D721Med (cell line): Measurements from ENCODE around the gene AK1.

Experiments
- DNase-seq: peaks from one replicate; pipeline ENCODE4 v3.0.0; 2011; ENCODE audit warnings: low spot score; ENCODE audit not compliant: insufficient read length
- FAIRE-seq: peaks from 2 replicates; lab custom pipeline; 2011; peaks lifted over from hg19 to GRCh38; lab: Jason Lieb, UNC
- TF ChIP-seq, protein P1 (sequence below): IDR thresholded peaks from 2 replicates; pipeline ENCODE4 v1.5.1; 2012; ENCODE audit warnings: mild to moderate bottlenecking, control low read depth; ENCODE audit not compliant: insufficient read depth; ENCODE audit errors: missing control alignments

The AK1 gene

GRCh38 chr9:127898433-127899127 lies 21.1 kb upstream of the AK1 start:
- TF ChIP-seq, protein P1, sequence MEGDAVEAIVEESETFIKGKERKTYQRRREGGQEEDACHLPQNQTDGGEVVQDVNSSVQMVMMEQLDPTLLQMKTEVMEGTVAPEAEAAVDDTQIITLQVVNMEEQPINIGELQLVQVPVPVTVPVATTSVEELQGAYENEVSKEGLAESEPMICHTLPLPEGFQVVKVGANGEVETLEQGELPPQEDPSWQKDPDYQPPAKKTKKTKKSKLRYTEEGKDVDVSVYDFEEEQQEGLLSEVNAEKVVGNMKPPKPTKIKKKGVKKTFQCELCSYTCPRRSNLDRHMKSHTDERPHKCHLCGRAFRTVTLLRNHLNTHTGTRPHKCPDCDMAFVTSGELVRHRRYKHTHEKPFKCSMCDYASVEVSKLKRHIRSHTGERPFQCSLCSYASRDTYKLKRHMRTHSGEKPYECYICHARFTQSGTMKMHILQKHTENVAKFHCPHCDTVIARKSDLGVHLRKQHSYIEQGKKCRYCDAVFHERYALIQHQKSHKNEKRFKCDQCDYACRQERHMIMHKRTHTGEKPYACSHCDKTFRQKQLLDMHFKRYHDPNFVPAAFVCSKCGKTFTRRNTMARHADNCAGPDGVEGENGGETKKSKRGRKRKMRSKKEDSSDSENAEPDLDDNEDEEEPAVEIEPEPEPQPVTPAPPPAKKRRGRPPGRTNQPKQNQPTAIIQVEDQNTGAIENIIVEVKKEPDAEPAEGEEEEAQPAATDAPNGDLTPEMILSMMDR = no peak
- DNase-seq (no peak), FAIRE-seq (no peak)

DNA sequence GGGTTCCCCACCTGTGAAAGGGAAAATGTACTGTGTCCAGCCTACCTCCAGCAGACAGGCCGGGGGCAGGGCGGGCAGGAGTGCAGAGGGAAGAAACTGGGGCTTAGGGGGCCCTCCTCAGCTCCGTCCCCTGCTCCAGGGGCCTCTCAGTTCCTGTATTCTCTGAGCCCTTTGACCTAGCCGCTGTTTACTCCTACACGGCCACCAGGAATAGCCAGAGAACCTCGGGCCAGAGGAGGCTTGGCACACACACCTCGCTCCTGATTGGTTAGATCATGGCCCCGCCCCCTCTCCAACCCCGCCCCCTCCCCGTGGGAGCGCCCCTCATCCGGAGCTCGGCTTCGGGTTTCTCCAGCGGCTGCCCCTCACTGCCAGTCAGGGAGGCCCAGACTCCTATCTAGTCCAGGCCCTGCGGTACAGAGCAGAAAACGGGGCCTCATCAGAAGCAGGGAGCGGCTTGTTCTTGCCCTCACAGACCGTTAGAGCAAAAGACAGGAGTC lies 19.8 kb upstream of the AK1 start:
- FAIRE-seq (no peak), DNase-seq (no peak)
- TF ChIP-seq, protein P1 = no peak

DNA sequence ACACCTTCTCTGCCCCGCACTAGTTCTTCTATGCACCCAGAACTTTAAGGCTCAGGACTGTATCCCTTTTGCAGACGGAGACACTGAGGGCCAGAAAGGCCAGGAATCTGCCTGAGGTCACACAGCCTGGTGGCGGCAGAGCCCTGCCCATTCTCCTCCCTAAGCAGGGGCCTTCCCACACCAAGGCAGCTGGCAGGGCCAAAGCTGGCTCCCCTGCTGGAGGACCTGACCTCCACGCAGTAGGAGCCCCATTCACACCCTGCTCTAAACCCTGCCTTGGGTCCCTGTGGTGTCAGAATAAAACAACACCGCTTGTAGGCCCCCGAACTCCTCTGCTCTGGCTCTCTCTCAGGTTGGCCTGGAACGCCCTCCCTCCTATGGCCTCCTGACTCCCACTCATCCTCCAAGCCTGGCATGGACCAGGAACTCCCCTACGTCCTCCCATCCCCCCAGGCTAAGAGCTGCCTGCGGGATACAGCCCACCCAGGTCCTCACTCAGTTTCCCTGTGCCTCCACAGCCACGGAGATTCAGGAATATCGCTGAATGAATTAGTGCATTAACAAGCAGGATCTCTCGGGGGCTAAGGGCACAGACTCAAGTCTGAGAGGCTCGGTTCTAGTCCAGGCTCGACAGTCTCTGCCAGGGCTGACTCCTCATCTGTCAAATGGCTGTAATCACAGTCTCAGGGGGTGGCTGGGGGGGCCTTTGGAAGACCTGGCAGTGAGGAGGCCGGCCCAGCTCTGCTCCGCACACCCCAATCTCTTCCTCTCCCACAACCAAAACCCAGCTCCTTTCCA lies 19.1 kb upstream of the AK1 start:
- TF ChIP-seq, protein P1 = no peak
- FAIRE-seq (no peak), DNase-seq (no peak)

DNA sequence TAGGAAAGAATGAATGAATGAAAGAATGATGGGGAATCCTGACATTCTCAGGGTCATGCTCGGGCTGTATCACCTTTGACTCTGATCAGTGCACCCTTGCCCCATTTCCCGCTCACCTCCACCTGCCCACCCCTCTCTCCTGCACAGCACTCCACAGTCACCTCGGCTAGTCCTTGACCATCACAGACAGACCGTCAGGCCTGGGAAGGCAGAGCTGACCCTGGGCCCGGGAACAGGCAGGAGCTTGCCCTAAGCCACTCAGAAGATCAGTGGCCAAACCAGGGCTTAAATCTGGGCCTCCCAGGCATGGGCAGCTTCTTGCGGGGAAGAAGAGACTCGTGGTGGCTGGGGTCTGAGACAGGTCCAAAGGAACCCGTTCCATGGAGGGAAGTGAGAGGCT lies 18.3 kb upstream of the AK1 start:
- no peak for DNase-seq
- FAIRE-seq = no peak
- TF ChIP-seq, protein P1 = no peak

DNA sequence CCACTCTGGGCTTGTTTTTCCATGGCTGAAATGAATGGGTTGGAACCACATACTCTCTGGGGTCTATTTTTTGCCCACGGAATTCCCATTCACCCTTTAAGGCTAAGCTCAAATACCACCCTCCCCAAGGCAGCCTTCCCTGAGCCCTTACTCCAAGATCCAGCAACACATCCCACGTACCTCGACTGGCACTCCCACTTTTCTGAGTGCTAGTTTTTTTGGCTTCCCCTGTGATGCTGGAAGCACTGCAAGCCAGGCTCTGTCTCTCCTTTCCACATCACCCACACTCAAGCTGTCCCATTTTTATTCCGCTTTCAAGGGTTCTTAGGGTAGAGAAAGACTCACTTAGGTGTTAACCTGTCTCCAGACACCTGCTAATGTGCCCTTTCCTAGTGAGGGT lies 15.9 kb upstream of the AK1 start:
- DNase-seq (no peak), FAIRE-seq (no peak)
- TF ChIP-seq, protein P1 = no peak

- TF ChIP-seq, protein P1 = no peak
- FAIRE-seq (no peak), DNase-seq (no peak)
Observed at GRCh38 chr9:127892831-127893230, 15.4 kb upstream of the AK1 start.

GRCh38 chr9:127890053-127890452 lies 12.6 kb upstream of the AK1 start:
- TF ChIP-seq, protein P1 = no peak
- FAIRE-seq = no peak

More at GRCh38 chr9:127890053-127890452, 12.6 kb upstream of the AK1 start:
- no peak for DNase-seq
